Measurements from ENCODE around the gene APOL5. TPM values are rescaled to one million over a fixed set of nuclear protein-coding genes. Genes with fewer than 3 reads are reported as not detected.

Gene APOL5
- polyA plus RNA-seq, 1 donor (not counting 4 experiments of a cell fraction or from before 2014, with no cell fraction given): not detected

GRCh38 chr22:35754761-35755160 is 37.1 kb downstream of the APOL5 start:
- no peak for TF ChIP-seq CTCF (optimal IDR thresholded peaks at IDR 0.05 in 1 of 3, IDR thresholded peaks at IDR 0.05 in 1 of 3, conservative IDR thresholded peaks at IDR 0.05 in 1 of 3; ENCODE audit: extremely low read depth in 1 of 3, insufficient read depth in 2 of 3, low read length in 3 of 3)
- TF ChIP-seq EZH2 (IDR thresholded peaks at IDR 0.05; ENCODE audit: low read length): no peak
- FAIRE-seq (peak; percentile 64), DNase-seq (ENCODE audit: low read depth, low spot score) (no peak)
- H3K9me3 ChIP-seq (ENCODE audit: control insufficient read depth, low read depth, low read length): no peaks in the 10 kb centered on the region
- no peak overlapping the region for H3K9ac ChIP-seq (ENCODE audit: control insufficient read depth, extremely low read depth, insufficient read depth, low read length)
- no peak overlapping the region for H3K4me3 ChIP-seq (ENCODE audit: control insufficient read depth in 2 of 3, extremely low read depth in 1 of 3, insufficient read depth in 2 of 3, low read depth in 1 of 3, low read length in 3 of 3)
- no peaks in the 10 kb centered on the region for H3K79me2 ChIP-seq (ENCODE audit: control insufficient read depth, insufficient read depth, low read length)
- no peak overlapping the region for H2AFZ ChIP-seq (ENCODE audit: control insufficient read depth, low read length)
- H3K27ac ChIP-seq (ENCODE audit: control insufficient read depth, insufficient read depth, low read length): no peak overlapping the region
- peaks cover 18 to 20% of the 10 kb centered on the region in 2 experiments for H3K36me3 ChIP-seq (ENCODE audit: control insufficient read depth in 2 of 2, extremely low read depth in 1 of 2, insufficient read depth in 2 of 2, low read length in 2 of 2)
- peaks cover 6% of the 10 kb centered on the region for H3K4me1 ChIP-seq (ENCODE audit: control insufficient read depth, extremely low read depth, insufficient read depth, low read length)
- no peak overlapping the region for H3K4me2 ChIP-seq (ENCODE audit: control insufficient read depth, extremely low read depth, insufficient read depth, low read depth, low read length)
- H3K27me3 ChIP-seq (ENCODE audit: control insufficient read depth, extremely low read depth, insufficient read depth, low read length): no peaks in the 10 kb centered on the region
- H3K9me1 ChIP-seq (ENCODE audit: control insufficient read depth, extremely low read depth, insufficient read depth, low read length): no peaks in the 10 kb centered on the region
- H4K20me1 ChIP-seq (ENCODE audit: control insufficient read depth, extremely low read depth, insufficient read depth, low read length): peaks cover 4% of the 10 kb centered on the region
- dilution Hi-C loops (cut with MboI; ENCODE audit: extremely low pct_ligation_motif_present, low sequenced_read_pairs): no loop called here

DNA sequence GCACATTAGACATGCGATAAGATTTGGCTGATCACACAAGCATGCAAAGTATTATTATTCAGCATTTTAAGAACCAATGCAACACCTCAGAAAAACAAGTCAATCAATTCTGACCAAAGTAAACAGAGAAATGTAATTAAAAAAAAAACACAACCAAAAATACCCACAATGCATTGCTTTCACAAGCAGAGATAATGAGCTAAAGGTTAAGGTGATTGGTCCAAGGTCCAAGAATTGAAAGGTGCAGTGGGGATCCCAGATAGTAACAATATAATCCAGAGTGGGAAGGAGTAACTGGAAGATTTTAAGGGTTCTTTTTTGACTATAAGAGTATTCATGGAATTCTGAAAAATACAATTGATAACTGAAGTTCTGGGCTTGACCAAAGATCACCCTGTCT is 39.0 kb downstream of the APOL5 start:
- Histone ChIP-seq H3K9ac (ENCODE audit: control insufficient read depth, extremely low read depth, insufficient read depth, low read length) (no peak overlapping the region), H3K27me3 (ENCODE audit: control insufficient read depth, extremely low read depth, insufficient read depth, low read length) (no peaks in the 10 kb centered on the region), H3K27ac (ENCODE audit: control insufficient read depth, insufficient read depth, low read length) (no peak overlapping the region), H3K9me3 (ENCODE audit: control insufficient read depth, low read depth, low read length) (no peaks in the 10 kb centered on the region), H3K4me2 (ENCODE audit: control insufficient read depth, extremely low read depth, insufficient read depth, low read depth, low read length) (no peak overlapping the region), H2AFZ (ENCODE audit: control insufficient read depth, low read length) (no peak overlapping the region), H3K36me3 (ENCODE audit: control insufficient read depth in 2 of 2, extremely low read depth in 1 of 2, insufficient read depth in 2 of 2, low read length in 2 of 2) (peaks cover 16 to 23% of the 10 kb centered on the region in 2 experiments), H3K9me1 (ENCODE audit: control insufficient read depth, extremely low read depth, insufficient read depth, low read length) (no peaks in the 10 kb centered on the region), H4K20me1 (ENCODE audit: control insufficient read depth, extremely low read depth, insufficient read depth, low read length) (no peaks in the 10 kb centered on the region), H3K4me1 (ENCODE audit: control insufficient read depth, extremely low read depth, insufficient read depth, low read length) (peaks cover 6% of the 10 kb centered on the region), H3K4me3 (ENCODE audit: control insufficient read depth in 2 of 3, extremely low read depth in 1 of 3, insufficient read depth in 2 of 3, low read depth in 1 of 3, low read length in 3 of 3) (no peak overlapping the region), H3K79me2 (ENCODE audit: control insufficient read depth, insufficient read depth, low read length) (no peaks in the 10 kb centered on the region)
- TF ChIP-seq EZH2 (IDR thresholded peaks at IDR 0.05; ENCODE audit: low read length) (no peak), CTCF (optimal IDR thresholded peaks at IDR 0.05 in 1 of 3, IDR thresholded peaks at IDR 0.05 in 1 of 3, conservative IDR thresholded peaks at IDR 0.05 in 1 of 3; ENCODE audit: extremely low read depth in 1 of 3, insufficient read depth in 2 of 3, low read length in 3 of 3) (no peak)
- no peak for DNase-seq (ENCODE audit: low read depth, low spot score)
- dilution Hi-C loops (cut with MboI; ENCODE audit: extremely low pct_ligation_motif_present, low sequenced_read_pairs): no loop called here
- FAIRE-seq: no peak

Measured in keratinocyte (primary cell).